Cardiac fibroblast (primary cell): Measurements from ENCODE around the gene SPSB1.
A peak's percentile ranks its signal among the peaks of the same experiment; 100 is the strongest.

ENCODE experiments used
- DNase-seq, 2 donors: peaks; one replicate each; pipeline versions ENCODE4 v3.0.0 to v3.0.0-alpha.2; 2010; ENCODE audit warnings: low read depth in 2 of 2
- H3K4me3 ChIP-seq, 2 donors: replicated peaks in 1 of 2; 1 replicate in 1 of 2; 2 replicates in 1 of 2; pipeline ENCODE4 v1.5.1; 2011; ENCODE audit warnings: low read depth in 2 of 2, low read length in 2 of 2, mild to moderate bottlenecking in 2 of 2, moderate library complexity in 1 of 2
- TF ChIP-seq, protein P1 (sequence below): IDR thresholded peaks from one replicate; pipeline ENCODE4 v1.5.1; 2011; ENCODE audit warnings: low read depth, mild to moderate bottlenecking, low read length, inconsistent platforms

SPSB1 gene

DNA sequence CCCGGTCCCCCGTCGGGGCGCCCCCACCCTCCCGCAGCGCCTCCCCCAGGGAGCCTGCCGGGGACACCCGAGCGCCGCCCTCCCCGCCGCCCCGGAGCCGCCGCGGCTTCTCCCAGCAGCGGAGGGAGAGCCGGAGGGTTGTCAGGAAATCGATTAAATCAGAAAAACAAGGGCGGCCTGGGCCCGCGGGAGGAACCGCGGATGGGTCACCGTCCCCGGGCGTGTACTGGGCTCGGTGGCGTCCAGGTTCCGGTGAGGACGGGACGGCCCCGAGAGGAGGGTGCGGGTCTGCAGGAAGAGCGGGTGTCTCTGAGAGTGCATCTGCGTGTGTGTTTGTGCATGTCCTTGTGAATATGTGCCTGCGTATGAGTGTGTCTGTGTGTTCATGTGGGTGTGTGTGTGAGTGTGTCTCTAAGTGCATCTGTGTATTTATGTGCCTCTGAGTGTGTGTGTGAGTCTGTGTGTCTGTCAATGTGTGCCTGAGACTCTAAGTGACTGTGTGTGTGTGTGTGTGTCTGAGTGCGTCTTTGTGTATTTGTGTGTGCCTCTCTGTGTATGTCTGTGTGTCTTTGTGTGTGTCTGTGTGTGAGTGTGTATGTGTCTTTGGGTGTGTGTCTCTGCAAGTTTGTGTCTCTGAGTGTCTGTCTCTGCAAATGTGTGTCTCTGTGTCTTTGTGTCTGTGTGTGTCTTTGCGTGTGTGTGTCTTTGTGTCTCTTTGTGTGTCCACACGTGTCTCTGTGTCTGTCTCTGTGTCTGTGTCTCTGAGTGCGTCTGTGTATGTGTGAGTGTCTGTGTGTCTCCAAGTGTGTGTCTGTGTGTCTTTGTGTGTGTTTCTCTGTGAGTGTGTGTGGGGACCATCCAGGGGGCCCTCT lies 1.1 kb downstream of the SPSB1 start:
- TF ChIP-seq, protein P1, sequence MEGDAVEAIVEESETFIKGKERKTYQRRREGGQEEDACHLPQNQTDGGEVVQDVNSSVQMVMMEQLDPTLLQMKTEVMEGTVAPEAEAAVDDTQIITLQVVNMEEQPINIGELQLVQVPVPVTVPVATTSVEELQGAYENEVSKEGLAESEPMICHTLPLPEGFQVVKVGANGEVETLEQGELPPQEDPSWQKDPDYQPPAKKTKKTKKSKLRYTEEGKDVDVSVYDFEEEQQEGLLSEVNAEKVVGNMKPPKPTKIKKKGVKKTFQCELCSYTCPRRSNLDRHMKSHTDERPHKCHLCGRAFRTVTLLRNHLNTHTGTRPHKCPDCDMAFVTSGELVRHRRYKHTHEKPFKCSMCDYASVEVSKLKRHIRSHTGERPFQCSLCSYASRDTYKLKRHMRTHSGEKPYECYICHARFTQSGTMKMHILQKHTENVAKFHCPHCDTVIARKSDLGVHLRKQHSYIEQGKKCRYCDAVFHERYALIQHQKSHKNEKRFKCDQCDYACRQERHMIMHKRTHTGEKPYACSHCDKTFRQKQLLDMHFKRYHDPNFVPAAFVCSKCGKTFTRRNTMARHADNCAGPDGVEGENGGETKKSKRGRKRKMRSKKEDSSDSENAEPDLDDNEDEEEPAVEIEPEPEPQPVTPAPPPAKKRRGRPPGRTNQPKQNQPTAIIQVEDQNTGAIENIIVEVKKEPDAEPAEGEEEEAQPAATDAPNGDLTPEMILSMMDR = no peak
- H3K4me3 ChIP-seq = peak overlapping the region; percentile 87 to 99
- peak in 1 of 2 donors; percentile 38 for DNase-seq

DNA sequence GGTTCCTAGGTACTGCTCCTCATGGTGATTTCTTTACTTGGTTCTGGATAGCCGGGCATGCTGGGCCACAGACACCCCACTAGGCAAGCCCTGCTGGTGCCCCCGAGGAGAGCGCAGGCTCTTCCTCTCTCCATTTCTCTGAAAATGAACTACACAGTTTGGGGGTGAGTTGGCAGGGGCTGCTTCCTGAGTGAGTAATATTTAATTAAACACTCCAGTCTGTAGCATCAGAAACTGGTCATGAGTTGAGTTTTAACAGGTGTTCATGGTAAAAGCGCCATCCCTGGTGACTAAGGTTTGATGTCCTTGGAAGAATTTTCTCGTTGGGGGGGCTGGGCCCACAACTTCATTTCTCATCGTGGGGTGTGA lies 1.7 kb downstream of the SPSB1 start:
- peak overlapping the region; percentile 87 to 99 for H3K4me3 ChIP-seq
- TF ChIP-seq, protein P1 = no peak
- DNase-seq = peak; percentile 67 to 91

DNA sequence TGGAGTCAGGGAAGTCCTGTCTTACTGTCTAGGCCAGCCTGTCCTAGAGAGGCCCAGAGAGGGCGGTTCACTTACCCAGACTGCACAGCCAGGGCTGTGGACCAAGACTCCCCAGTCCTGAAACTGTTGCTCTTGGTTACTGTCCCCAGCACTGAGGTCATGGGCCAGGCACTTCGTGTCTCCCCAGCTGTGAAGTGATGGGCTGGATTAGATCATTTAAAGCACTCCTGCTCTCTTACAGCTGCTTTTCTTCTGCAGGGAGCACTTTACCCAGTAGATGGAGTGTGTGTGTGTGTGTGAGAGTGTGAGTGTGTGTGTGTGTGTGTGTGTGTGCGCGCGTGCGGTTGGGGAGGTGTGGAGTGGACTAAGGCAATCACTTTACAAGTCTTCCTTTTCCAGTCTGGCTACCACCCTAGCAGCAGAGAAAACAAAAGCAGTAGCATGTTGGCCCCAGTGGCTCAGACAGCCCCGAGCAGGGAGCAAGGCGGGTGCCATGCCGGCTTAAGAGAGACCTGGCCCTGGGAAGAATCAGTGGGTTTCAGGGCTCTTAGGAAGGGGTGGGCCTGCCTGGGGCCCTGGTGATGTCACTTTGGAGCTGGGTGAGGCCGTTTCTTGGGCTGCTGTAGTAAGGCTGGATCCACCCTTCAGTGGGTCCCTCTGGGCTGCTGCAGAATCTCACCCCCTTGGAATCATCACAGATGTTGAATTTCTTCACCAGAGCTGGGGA lies 2.4 kb downstream of the SPSB1 start:
- TF ChIP-seq, protein P1 = no peak
- peak; percentile 73 to 79 for DNase-seq
- H3K4me3 ChIP-seq = peak overlapping the region; percentile 87 to 99

DNA sequence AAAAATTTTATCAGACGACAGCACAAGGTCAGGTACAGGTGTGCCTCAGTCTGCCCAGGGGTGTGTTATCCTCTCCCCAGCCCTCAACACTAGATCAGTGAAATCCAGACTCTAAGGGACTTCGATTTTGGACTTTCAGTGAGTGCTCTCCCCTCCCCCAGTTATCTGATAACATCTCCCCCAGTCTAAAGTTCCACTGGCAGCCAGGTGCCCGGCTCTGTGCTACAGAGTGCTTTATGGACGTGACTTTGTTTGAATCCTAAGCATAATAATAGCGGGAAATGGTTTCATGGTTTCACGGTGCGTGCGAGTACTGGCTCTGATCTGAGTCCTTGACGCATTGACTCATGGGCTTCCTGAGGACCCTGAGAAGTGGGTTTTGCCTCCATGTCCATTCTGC lies 3.2 kb downstream of the SPSB1 start:
- DNase-seq = no peak
- peak overlapping the region in 1 of 2 donors; percentile 99 for H3K4me3 ChIP-seq
- TF ChIP-seq, protein P1 = no peak

DNA sequence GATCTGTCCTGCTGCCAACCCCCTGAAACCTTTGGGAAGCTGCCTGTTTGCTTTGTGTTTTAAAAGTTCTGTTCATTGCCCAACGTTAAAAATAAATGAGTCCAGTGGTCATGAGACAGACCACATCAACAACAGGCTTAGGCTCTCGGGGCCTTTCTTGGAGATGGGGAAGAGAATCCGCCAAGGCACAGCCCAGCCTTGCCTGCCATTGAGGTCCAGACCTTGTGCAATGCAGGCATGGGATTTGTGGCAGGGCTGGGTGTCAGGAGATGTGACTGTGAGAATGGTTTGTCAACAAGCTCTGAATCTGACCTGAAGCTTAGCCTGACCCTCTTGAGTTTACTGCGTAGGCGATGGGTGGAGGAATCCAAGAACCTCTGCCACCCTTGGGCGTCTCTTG lies 4.2 kb downstream of the SPSB1 start:
- no peak for DNase-seq
- no peak overlapping the region for H3K4me3 ChIP-seq
- TF ChIP-seq, protein P1 = no peak

DNA sequence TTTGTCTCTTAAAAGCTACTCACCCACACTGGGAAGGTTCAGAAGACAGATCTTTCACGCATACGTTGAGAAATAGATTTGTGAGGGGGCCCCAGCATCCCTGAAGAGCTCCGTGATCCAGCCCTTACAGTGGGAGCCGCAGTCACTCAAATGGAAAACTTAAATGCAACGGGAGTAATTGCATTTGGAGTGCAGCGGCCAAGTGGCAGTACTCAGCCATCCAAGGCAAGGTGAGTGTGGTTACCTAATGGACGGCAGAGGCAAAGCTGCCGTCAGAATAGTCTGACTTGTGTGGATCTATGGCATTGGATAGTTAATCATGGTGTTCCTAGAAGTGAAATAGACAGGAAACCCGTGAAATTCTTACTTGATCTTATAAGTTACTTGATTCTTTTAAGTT lies 5.1 kb downstream of the SPSB1 start:
- TF ChIP-seq, protein P1 = no peak

More for the DNA sequence above, 5.1 kb downstream of the SPSB1 start:
- DNase-seq = no peak
- no peak overlapping the region for H3K4me3 ChIP-seq
